HepG2 (cell line): ENCODE data around the gene CCDC85C. TPM values are rescaled to one million over a fixed set of nuclear protein-coding genes. Genes with fewer than 3 reads are reported as not detected.

Experiments used
- ATAC-seq: fragments of 200-7000 bp; cut with Tn5 transposase; 3 replicates; pipeline ENCODE4 v1.9.1; 2020; ENCODE audit warnings: mild to moderate bottlenecking, moderate library complexity
- BruUV-seq: library from RNA; stranded (reverse); fragments of 400-500 nt; replicated peaks from 2 replicates; lab custom pipeline; 2021; lab: Mats Ljungman, UMichigan
- CTCF ChIA-PET: fragments of 300-600 bp; formaldehyde crosslinking; extraction: SDS; loops from one replicate; lab custom pipeline; 2021; ENCODE audit warnings: low total read pairs, inconsistent platforms, low intra/inter-chr PET ratio; lab: Yijun Ruan, JAX
- POLR2A ChIA-PET: fragments of 350-600 bp; sonication (Branson Sonifier 250); formaldehyde crosslinking; loops from one replicate; lab custom pipeline; 2020; ENCODE audit warnings: antibody characterized with exemption, inconsistent platforms; lab: Yijun Ruan, JAX
- DNase-seq: peaks from one replicate; pipeline ENCODE4 v3.0.0-alpha.2; 2015; ENCODE audit warnings: low spot score
- FAIRE-seq: peaks from 3 replicates; lab custom pipeline; 2011; peaks lifted over from hg19 to GRCh38; lab: Jason Lieb, UNC
- H2AFZ ChIP-seq: one replicate; pipeline ENCODE4 v1.6.1; 2011; ENCODE audit warnings: low read length, inconsistent platforms
- H3K27ac ChIP-seq: fragments of 300-600 bp; 3 replicates; pipeline ENCODE4 v1.8.0; 2011; ENCODE audit warnings: mixed run types, mild to moderate bottlenecking, mixed read lengths, low read length, inconsistent platforms; ENCODE audit not compliant: insufficient read depth; ENCODE audit errors: extremely low read length
- H3K27me3 ChIP-seq, 2 experiments: fragments of 200-600 bp in 1 of 2; 2 replicates in 1 of 2; 3 replicates in 1 of 2; pipeline versions ENCODE4 v1.6.0 to v1.8.0; 2011; ENCODE audit warnings: low read length in 2 of 2, mild to moderate bottlenecking in 2 of 2, moderate library complexity in 2 of 2, inconsistent platforms in 1 of 2; ENCODE audit not compliant: insufficient read depth in 2 of 2, control insufficient read depth in 1 of 2
- H3K36me3 ChIP-seq, 2 experiments: fragments of 200-600 bp in 1 of 2; replicated peaks in 1 of 2; 2 replicates in 1 of 2; 3 replicates in 1 of 2; pipeline versions ENCODE4 v1.5.1 to v1.8.0; 2011; ENCODE audit warnings: low read length in 2 of 2, inconsistent platforms in 1 of 2; ENCODE audit not compliant: insufficient read depth in 2 of 2, control insufficient read depth in 1 of 2
- H3K4me1 ChIP-seq: 2 replicates; pipeline ENCODE4 v1.5.1; 2012; ENCODE audit warnings: low read length, inconsistent platforms; ENCODE audit not compliant: insufficient read depth
- H3K4me2 ChIP-seq: 2 replicates; pipeline ENCODE4 v1.6.0; 2011; ENCODE audit warnings: low read depth, low read length, inconsistent platforms
- H3K4me3 ChIP-seq, 3 experiments: fragments of 200-600 bp in 1 of 3; sonication (generic), shearing (Covaris generic) in 1 of 3; replicated peaks in 1 of 3; 2 replicates each; pipeline ENCODE4 v1.5.1; 2011 to 2016; ENCODE audit warnings: low read length in 3 of 3, inconsistent platforms in 2 of 3, low read depth in 2 of 3, mild to moderate bottlenecking in 2 of 3, control low read depth in 1 of 3, mixed read lengths in 1 of 3; ENCODE audit not compliant: insufficient read depth in 1 of 3
- H3K79me2 ChIP-seq: one replicate; pipeline ENCODE4 v1.6.1; 2011; ENCODE audit warnings: low read length, inconsistent platforms; ENCODE audit not compliant: insufficient read depth
- H3K9ac ChIP-seq: 2 replicates; pipeline ENCODE4 v1.6.0; 2011; ENCODE audit warnings: mild to moderate bottlenecking, low read depth, low read length, inconsistent platforms; ENCODE audit not compliant: insufficient read depth
- H3K9me3 ChIP-seq: 2 replicates; pipeline ENCODE4 v1.5.1; 2012; ENCODE audit warnings: mild to moderate bottlenecking, low read length
- H4K20me1 ChIP-seq: 2 replicates; pipeline ENCODE4 v1.6.0; 2011; ENCODE audit warnings: inconsistent platforms, mild to moderate bottlenecking, low read length, moderate library complexity; ENCODE audit not compliant: insufficient read depth
- FIP1L1 ChIP-seq: fragments of 200-400 bp; formaldehyde crosslinking; IDR thresholded peaks from 2 replicates; pipeline ENCODE4 v1.6.1; 2018; ENCODE audit warnings: low read depth, mild to moderate bottlenecking, low read length, moderate library complexity, borderline replicate concordance; ENCODE audit not compliant: insufficient read depth
- HOXA7 ChIP-seq: sonication (generic); formaldehyde crosslinking; IDR thresholded peaks from 2 replicates; pipeline ENCODE4 v1.8.1; 2022; ENCODE audit warnings: mild to moderate bottlenecking, missing genetic modification reagents, moderate library complexity
- KLF6 ChIP-seq: IDR thresholded peaks from 2 replicates; pipeline ENCODE4 v1.8.0; 2016; ENCODE audit warnings: missing biosample characterization, missing genetic modification reagents
- NAIF1 ChIP-seq: sonication (generic); formaldehyde crosslinking; IDR thresholded peaks from 2 replicates; pipeline ENCODE4 v1.5.0; 2020; ENCODE audit warnings: mild to moderate bottlenecking, missing genetic modification reagents, borderline replicate concordance
- RBM22 ChIP-seq: fragments of 200-400 bp; formaldehyde crosslinking; optimal IDR thresholded peaks from 2 replicates; pipeline ENCODE3; 2017; ENCODE audit warnings: mild to moderate bottlenecking, low read length, moderate library complexity
- RFX5 ChIP-seq: IDR thresholded peaks from 2 replicates; pipeline ENCODE4 v1.6.1; 2011; ENCODE audit warnings: low read depth, low read length, improper control_type of control experiment
- ZBTB38 ChIP-seq: sonication (generic); formaldehyde crosslinking; IDR thresholded peaks from 2 replicates; pipeline ENCODE4 v1.5.1; 2020; ENCODE audit warnings: mild to moderate bottlenecking, missing genetic modification reagents
- ZC3H4 ChIP-seq: sonication (generic); formaldehyde crosslinking; IDR thresholded peaks from 2 replicates; pipeline ENCODE4 v1.4.0; 2020; ENCODE audit warnings: missing genetic modification reagents, borderline replicate concordance
- ZNF160 ChIP-seq: sonication (generic); formaldehyde crosslinking; IDR thresholded peaks from 2 replicates; pipeline ENCODE4 v1.8.0; 2022; ENCODE audit warnings: mild to moderate bottlenecking, inconsistent platforms, missing genetic modification reagents
- ZNF431 ChIP-seq: sonication (generic); formaldehyde crosslinking; IDR thresholded peaks from 2 replicates; pipeline ENCODE4 v1.9.0; 2022; ENCODE audit warnings: missing genetic modification reagents, low read depth, mild to moderate bottlenecking, borderline replicate concordance
- WGBS: methylation state at CpG from one replicate; pipeline ENCODE4 v1.1.6; 2017; ENCODE audit warnings: low lambda C conversion rate; 5-methylcytosine and 5-hydroxymethylcytosine counted together
- in situ Hi-C: cut with HindIII; loops from 2 replicates; pipeline ENCODE4 v1.10.0; 2017; ENCODE audit warnings: low pct_unique_long_range_greater_than_20kb; ENCODE audit not compliant: extremely low pct_ligation_motif_present
- intact Hi-C: fragments of 100-400 bp; cut with micrococcal nuclease; formaldehyde crosslinking; loops from one replicate; pipeline ENCODE4 v1.10.0; 2022; ENCODE audit not compliant: unreplicated experiment
- polyA plus RNA-seq, 8 experiments: library from polyadenylated mRNA; depleted of rRNA in 3 of 8; stranded (reverse) in 7 of 8; unstranded in 1 of 8; fragments of >200 nt; fragmentation: Illumina TruSeq in 4 of 8; extraction: Trizol in 4 of 8; gene quantifications; 2 replicates each; pipeline versions ENCODE4 v1.2.1 to v1.2.3, GENCODE V29; 2011 to 2016; ENCODE audit warnings: low read depth in 4 of 8, missing spikeins in 1 of 8, mixed read lengths in 1 of 8; ENCODE audit not compliant: insufficient read depth in 1 of 8
- total RNA-seq, 5 experiments: library from RNA; depleted of rRNA; stranded (reverse); fragments of >200 nt; fragmentation: Illumina TruSeq; extraction: Trizol; gene quantifications; 2 replicates each; pipeline ENCODE4 v1.2.3, GENCODE V29; 2016; ENCODE audit warnings: low read depth in 1 of 5
- TF ChIP-seq, protein P1 (sequence below): sonication (generic); formaldehyde crosslinking; IDR thresholded peaks from 2 replicates; pipeline ENCODE4 v1.5.0; 2020; ENCODE audit warnings: mild to moderate bottlenecking, missing genetic modification reagents, borderline replicate concordance
- TF ChIP-seq, protein P2 (sequence below): sonication (generic); formaldehyde crosslinking; IDR thresholded peaks from 2 replicates; pipeline ENCODE4 v1.4.0; 2020; ENCODE audit warnings: missing genetic modification reagents
- TF ChIP-seq, protein P3 (sequence below): IDR thresholded peaks from 2 replicates; pipeline ENCODE4 v1.6.1; 2016; ENCODE audit warnings: low read depth, missing genetic modification reagents, missing compliant biosample characterization

Gene CCDC85C
- total and polyA plus RNA-seq, 2 of the 13 experiments (the other 11 are each of a cell fraction or from before 2014, with no cell fraction given), result 18.8 to 43.8 TPM

DNA sequence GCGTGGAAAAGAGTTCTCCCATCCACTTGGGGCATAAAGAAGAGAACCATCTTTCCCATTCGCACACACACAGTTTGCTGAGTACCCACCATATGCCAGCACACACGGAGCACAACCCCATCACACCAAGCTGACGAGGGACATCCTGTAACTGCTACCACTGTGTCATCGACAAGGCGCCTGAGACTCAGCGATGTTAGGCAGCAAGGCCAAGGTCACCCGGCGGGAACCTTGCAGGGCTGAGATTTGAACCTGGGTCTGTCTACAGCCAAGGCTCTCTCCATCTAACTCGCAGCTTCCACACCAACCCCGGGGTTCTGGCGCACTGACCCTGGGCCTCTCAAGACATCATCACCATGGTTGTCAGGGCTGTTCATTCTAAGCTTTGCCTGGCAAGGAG lies 60.0 kb downstream of the CCDC85C start:
- FAIRE-seq (no peak), ATAC-seq (no peak), DNase-seq (no peak)
- no peak overlapping the region for H3K4me3 ChIP-seq
- no peaks in the 10 kb centered on the region; a peak in 1 of 5 replicates for H3K36me3 ChIP-seq
- H3K9ac ChIP-seq, result no peak overlapping the region
- H3K79me2 ChIP-seq, result peaks cover 81% of the 10 kb centered on the region
- CTCF ChIA-PET, result no interaction called here
- no peaks in the 10 kb centered on the region for H3K9me3 ChIP-seq
- no TSS peak for BruUV-seq
- in situ Hi-C loops (no loop called here), intact Hi-C loops (no loop called here)
- WGBS, result 90% methylated on average over 11 of the region's 12 CpGs
- H4K20me1 ChIP-seq, result peaks cover 24% of the 10 kb centered on the region
- POLR2A ChIA-PET, result interaction anchor here (1.1 kb wide), 1 partner anchor 8 kb away, joined by 5 read pairs; no protein-coding TSS in a partner anchor
- H3K27me3 ChIP-seq, result no peaks in the 10 kb centered on the region
- H3K27ac ChIP-seq, result no peak overlapping the region
- H3K4me2 ChIP-seq, result no peak overlapping the region
- H3K4me1 ChIP-seq, result peaks cover 45% of the 10 kb centered on the region
- no peak overlapping the region for H2AFZ ChIP-seq
- TF ChIP-seq, protein P1, sequence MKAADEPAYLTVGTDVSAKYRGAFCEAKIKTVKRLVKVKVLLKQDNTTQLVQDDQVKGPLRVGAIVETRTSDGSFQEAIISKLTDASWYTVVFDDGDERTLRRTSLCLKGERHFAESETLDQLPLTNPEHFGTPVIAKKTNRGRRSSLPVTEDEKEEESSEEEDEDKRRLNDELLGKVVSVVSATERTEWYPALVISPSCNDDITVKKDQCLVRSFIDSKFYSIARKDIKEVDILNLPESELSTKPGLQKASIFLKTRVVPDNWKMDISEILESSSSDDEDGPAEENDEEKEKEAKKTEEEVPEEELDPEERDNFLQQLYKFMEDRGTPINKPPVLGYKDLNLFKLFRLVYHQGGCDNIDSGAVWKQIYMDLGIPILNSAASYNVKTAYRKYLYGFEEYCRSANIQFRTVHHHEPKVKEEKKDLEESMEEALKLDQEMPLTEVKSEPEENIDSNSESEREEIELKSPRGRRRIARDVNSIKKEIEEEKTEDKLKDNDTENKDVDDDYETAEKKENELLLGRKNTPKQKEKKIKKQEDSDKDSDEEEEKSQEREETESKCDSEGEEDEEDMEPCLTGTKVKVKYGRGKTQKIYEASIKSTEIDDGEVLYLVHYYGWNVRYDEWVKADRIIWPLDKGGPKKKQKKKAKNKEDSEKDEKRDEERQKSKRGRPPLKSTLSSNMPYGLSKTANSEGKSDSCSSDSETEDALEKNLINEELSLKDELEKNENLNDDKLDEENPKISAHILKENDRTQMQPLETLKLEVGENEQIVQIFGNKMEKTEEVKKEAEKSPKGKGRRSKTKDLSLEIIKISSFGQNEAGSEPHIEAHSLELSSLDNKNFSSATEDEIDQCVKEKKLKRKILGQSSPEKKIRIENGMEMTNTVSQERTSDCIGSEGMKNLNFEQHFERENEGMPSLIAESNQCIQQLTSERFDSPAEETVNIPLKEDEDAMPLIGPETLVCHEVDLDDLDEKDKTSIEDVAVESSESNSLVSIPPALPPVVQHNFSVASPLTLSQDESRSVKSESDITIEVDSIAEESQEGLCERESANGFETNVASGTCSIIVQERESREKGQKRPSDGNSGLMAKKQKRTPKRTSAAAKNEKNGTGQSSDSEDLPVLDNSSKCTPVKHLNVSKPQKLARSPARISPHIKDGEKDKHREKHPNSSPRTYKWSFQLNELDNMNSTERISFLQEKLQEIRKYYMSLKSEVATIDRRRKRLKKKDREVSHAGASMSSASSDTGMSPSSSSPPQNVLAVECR (CRISPR knock-in tag), result no peak
- TF ChIP-seq KLF6 (CRISPR knock-in tag) (no peak), FIP1L1 (no peak), ZNF431 (no peak), ZNF160 (CRISPR knock-in tag) (no peak), HOXA7 (no peak), RBM22 (no peak), ZC3H4 (CRISPR knock-in tag) (no peak), NAIF1 (no peak), ZBTB38 (peak; percentile 59; the same call in 1 of the 2 replicates), RFX5 (no peak)
- TF ChIP-seq, protein P2, sequence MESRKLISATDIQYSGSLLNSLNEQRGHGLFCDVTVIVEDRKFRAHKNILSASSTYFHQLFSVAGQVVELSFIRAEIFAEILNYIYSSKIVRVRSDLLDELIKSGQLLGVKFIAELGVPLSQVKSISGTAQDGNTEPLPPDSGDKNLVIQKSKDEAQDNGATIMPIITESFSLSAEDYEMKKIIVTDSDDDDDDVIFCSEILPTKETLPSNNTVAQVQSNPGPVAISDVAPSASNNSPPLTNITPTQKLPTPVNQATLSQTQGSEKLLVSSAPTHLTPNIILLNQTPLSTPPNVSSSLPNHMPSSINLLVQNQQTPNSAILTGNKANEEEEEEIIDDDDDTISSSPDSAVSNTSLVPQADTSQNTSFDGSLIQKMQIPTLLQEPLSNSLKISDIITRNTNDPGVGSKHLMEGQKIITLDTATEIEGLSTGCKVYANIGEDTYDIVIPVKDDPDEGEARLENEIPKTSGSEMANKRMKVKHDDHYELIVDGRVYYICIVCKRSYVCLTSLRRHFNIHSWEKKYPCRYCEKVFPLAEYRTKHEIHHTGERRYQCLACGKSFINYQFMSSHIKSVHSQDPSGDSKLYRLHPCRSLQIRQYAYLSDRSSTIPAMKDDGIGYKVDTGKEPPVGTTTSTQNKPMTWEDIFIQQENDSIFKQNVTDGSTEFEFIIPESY (CRISPR knock-in tag), result peak; percentile 89
- TF ChIP-seq, protein P3, sequence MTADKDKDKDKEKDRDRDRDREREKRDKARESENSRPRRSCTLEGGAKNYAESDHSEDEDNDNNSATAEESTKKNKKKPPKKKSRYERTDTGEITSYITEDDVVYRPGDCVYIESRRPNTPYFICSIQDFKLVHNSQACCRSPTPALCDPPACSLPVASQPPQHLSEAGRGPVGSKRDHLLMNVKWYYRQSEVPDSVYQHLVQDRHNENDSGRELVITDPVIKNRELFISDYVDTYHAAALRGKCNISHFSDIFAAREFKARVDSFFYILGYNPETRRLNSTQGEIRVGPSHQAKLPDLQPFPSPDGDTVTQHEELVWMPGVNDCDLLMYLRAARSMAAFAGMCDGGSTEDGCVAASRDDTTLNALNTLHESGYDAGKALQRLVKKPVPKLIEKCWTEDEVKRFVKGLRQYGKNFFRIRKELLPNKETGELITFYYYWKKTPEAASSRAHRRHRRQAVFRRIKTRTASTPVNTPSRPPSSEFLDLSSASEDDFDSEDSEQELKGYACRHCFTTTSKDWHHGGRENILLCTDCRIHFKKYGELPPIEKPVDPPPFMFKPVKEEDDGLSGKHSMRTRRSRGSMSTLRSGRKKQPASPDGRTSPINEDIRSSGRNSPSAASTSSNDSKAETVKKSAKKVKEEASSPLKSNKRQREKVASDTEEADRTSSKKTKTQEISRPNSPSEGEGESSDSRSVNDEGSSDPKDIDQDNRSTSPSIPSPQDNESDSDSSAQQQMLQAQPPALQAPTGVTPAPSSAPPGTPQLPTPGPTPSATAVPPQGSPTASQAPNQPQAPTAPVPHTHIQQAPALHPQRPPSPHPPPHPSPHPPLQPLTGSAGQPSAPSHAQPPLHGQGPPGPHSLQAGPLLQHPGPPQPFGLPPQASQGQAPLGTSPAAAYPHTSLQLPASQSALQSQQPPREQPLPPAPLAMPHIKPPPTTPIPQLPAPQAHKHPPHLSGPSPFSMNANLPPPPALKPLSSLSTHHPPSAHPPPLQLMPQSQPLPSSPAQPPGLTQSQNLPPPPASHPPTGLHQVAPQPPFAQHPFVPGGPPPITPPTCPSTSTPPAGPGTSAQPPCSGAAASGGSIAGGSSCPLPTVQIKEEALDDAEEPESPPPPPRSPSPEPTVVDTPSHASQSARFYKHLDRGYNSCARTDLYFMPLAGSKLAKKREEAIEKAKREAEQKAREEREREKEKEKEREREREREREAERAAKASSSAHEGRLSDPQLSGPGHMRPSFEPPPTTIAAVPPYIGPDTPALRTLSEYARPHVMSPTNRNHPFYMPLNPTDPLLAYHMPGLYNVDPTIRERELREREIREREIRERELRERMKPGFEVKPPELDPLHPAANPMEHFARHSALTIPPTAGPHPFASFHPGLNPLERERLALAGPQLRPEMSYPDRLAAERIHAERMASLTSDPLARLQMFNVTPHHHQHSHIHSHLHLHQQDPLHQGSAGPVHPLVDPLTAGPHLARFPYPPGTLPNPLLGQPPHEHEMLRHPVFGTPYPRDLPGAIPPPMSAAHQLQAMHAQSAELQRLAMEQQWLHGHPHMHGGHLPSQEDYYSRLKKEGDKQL (CRISPR knock-in tag), result no peak
